ENCODE data around the gene TRAM2. TPM values are rescaled to one million over a fixed set of nuclear protein-coding genes. Genes with fewer than 3 reads are reported as not detected.
A peak's percentile ranks its signal among the peaks of the same experiment; 100 is the strongest.

Gene TRAM2
- total and polyA plus RNA-seq, 8 donors, result 1.9 to 11.2 (median 5.0) TPM

- intact Hi-C loops (cut with DNase I), result no loop called here
- ATAC-seq, result peak in 2 of 4 donors; percentile 19 to 24
- 62 to 66% methylated on average over 3 of the region's 3 CpGs for WGBS, 2 donors
Observed at GRCh38 chr6:52495922-52496321, 80.9 kb downstream of the TRAM2 start.

GRCh38 chr6:52494298-52495072 is 82.4 kb downstream of the TRAM2 start:
- no peak overlapping the region for H3K27ac ChIP-seq
- no peak for TF ChIP-seq CTCF (IDR thresholded peaks at IDR 0.05)
- no peaks in the 10 kb centered on the region for H3K4me1 ChIP-seq
- no peak for ATAC-seq
- DNase-seq, result no peak
- 93 to 94% methylated on average over 7 of the region's 7 CpGs for WGBS, 2 donors
- intact Hi-C loops (cut with DNase I), result no loop called here
- H3K27me3 ChIP-seq, result no peaks in the 10 kb centered on the region
- no peak for FAIRE-seq
- H3K4me3 ChIP-seq, result no peak overlapping the region
- no peaks in the 10 kb centered on the region for H3K36me3 ChIP-seq
- H3K9me3 ChIP-seq, result no peaks in the 10 kb centered on the region

More at GRCh38 chr6:52495922-52496321, 80.9 kb downstream of the TRAM2 start:
- Histone ChIP-seq H3K4me3 (no peak overlapping the region), H3K4me1 (no peaks in the 10 kb centered on the region), H3K9me3 (no peaks in the 10 kb centered on the region), H3K36me3 (no peaks in the 10 kb centered on the region), H3K27ac (no peak overlapping the region), H3K27me3 (no peaks in the 10 kb centered on the region)
- FAIRE-seq (no peak), DNase-seq (no peak)
- TF ChIP-seq CTCF (IDR thresholded peaks at IDR 0.05), result no peak

- Histone ChIP-seq H3K27ac (no peak overlapping the region), H3K27me3 (no peaks in the 10 kb centered on the region), H3K36me3 (no peaks in the 10 kb centered on the region), H3K4me3 (no peak overlapping the region), H3K4me1 (no peaks in the 10 kb centered on the region), H3K9me3 (no peaks in the 10 kb centered on the region)
- DNase-seq (no peak), FAIRE-seq (no peak), ATAC-seq (no peak)
- TF ChIP-seq CTCF (IDR thresholded peaks at IDR 0.05), result no peak
- intact Hi-C loops (cut with DNase I), result no loop called here
- 71 to 86% methylated on average over 3 of the region's 3 CpGs for WGBS, 2 donors
Observed at GRCh38 chr6:52493669-52494068, 83.2 kb downstream of the TRAM2 start.

- Histone ChIP-seq H3K4me1 (no peaks in the 10 kb centered on the region), H3K4me3 (no peak overlapping the region), H3K9me3 (no peaks in the 10 kb centered on the region), H3K27ac (no peak overlapping the region), H3K27me3 (no peaks in the 10 kb centered on the region), H3K36me3 (no peaks in the 10 kb centered on the region)
- ATAC-seq (no peak), DNase-seq (no peak), FAIRE-seq (no peak)
- 81 to 83% methylated on average over 14 of the region's 14 CpGs for WGBS, 2 donors
- intact Hi-C loops (cut with DNase I), result no loop called here
- TF ChIP-seq CTCF (IDR thresholded peaks at IDR 0.05), result no peak
Observed at GRCh38 chr6:52491203-52492069, 85.4 kb downstream of the TRAM2 start.
